GM12875 (cell line): ENCODE measurements around the gene PIP5K1B.

ENCODE experiments used
- H3K4me3 ChIP-seq: one replicate; pipeline ENCODE4 v1.5.1; 2011; ENCODE audit warnings: low read depth, low read length, control low read depth
- CTCF ChIP-seq: IDR thresholded peaks from 2 replicates; pipeline ENCODE4 v1.5.1; 2011; ENCODE audit warnings: low read depth, mild to moderate bottlenecking, control low read depth, inconsistent platforms, low read length, moderate library complexity, borderline replicate concordance; ENCODE audit not compliant: insufficient read depth

The PIP5K1B gene

GRCh38 chr9:68732405-68733020 is 27.5 kb downstream of the PIP5K1B start:
- no peak for TF ChIP-seq CTCF
- H3K4me3 ChIP-seq = no peak overlapping the region

- H3K4me3 ChIP-seq = no peak overlapping the region
- no peak for TF ChIP-seq CTCF
Measured at GRCh38 chr9:68733021-68733405, 28.0 kb downstream of the PIP5K1B start.

- no peak overlapping the region for H3K4me3 ChIP-seq
- TF ChIP-seq CTCF = no peak
Measured at GRCh38 chr9:68738358-68738757, 33.3 kb downstream of the PIP5K1B start.

- H3K4me3 ChIP-seq = no peak overlapping the region
- no peak for TF ChIP-seq CTCF
Measured at GRCh38 chr9:68739621-68740174, 34.7 kb downstream of the PIP5K1B start.

GRCh38 chr9:68740561-68740960 is 35.5 kb downstream of the PIP5K1B start:
- no peak for TF ChIP-seq CTCF

GRCh38 chr9:68741234-68741633 is 36.2 kb downstream of the PIP5K1B start:
- TF ChIP-seq CTCF = no peak
- H3K4me3 ChIP-seq = no peak overlapping the region

More at GRCh38 chr9:68740561-68740960, 35.5 kb downstream of the PIP5K1B start:
- H3K4me3 ChIP-seq = no peak overlapping the region

- no peak overlapping the region for H3K4me3 ChIP-seq
- TF ChIP-seq CTCF = no peak
Measured at GRCh38 chr9:68741704-68742332, 36.8 kb downstream of the PIP5K1B start.
